GM23248 (cell line): Measurements from ENCODE around the gene SYNE2. TPM values are rescaled to one million over a fixed set of nuclear protein-coding genes. Genes with fewer than 3 reads are reported as not detected.
A peak's percentile ranks its signal among the peaks of the same experiment; 100 is the strongest.
"Not testable (repeated sequence)": the region's sequence is repeated elsewhere in the genome, so short reads cannot be mapped to it uniquely, and the experiment has no call there.

Experiments used
- DNase-seq: peaks from one replicate; pipeline ENCODE4 v3.0.0-alpha.2; 2015
- H2AFZ ChIP-seq: fragments of 200-600 bp; sonication (generic); 2 replicates; pipeline ENCODE4 v1.6.1; 2016; ENCODE audit warnings: antibody characterized with exemption
- H3F3A ChIP-seq: fragments of 200-600 bp; sonication (generic); 2 replicates; pipeline ENCODE4 v1.6.1; 2016; ENCODE audit warnings: mild to moderate bottlenecking, antibody characterized with exemption, mixed run types; ENCODE audit not compliant: insufficient read depth
- H3K27ac ChIP-seq: fragments of 200-600 bp; sonication (generic); 2 replicates; pipeline ENCODE4 v1.5.1; 2016; ENCODE audit warnings: mild to moderate bottlenecking
- H3K27me3 ChIP-seq: fragments of 200-600 bp; sonication (generic); replicated peaks from 2 replicates; pipeline ENCODE4 v1.6.1; 2016; ENCODE audit warnings: mild to moderate bottlenecking; ENCODE audit not compliant: insufficient read depth
- H3K36me3 ChIP-seq: fragments of 200-600 bp; sonication (generic); 2 replicates; pipeline ENCODE4 v1.6.1; 2016; ENCODE audit warnings: low read depth, mild to moderate bottlenecking
- H3K4me1 ChIP-seq: fragments of 200-600 bp; sonication (generic); 2 replicates; pipeline ENCODE4 v1.6.1; 2016; ENCODE audit warnings: mild to moderate bottlenecking; ENCODE audit not compliant: insufficient read depth
- H3K4me2 ChIP-seq: fragments of 200-600 bp; sonication (generic); one replicate; pipeline ENCODE4 v1.6.1; 2016; ENCODE audit warnings: mild to moderate bottlenecking; ENCODE audit not compliant: unreplicated experiment
- H3K4me3 ChIP-seq: fragments of 200-600 bp; sonication (generic); 2 replicates; pipeline ENCODE4 v1.5.1; 2016; ENCODE audit warnings: mild to moderate bottlenecking
- H3K79me2 ChIP-seq: fragments of 200-600 bp; sonication (generic); 2 replicates; pipeline ENCODE4 v1.6.1; 2016; ENCODE audit warnings: mild to moderate bottlenecking; ENCODE audit not compliant: insufficient read depth
- H3K9ac ChIP-seq: fragments of 200-600 bp; sonication (generic); 2 replicates; pipeline ENCODE4 v1.6.1; 2016; ENCODE audit warnings: mild to moderate bottlenecking
- H3K9me2 ChIP-seq: fragments of 200-600 bp; sonication (generic); 2 replicates; pipeline ENCODE4 v1.6.1; 2016; ENCODE audit warnings: mixed run types, mild to moderate bottlenecking, moderate library complexity; ENCODE audit not compliant: insufficient read depth
- H3K9me3 ChIP-seq: fragments of 200-600 bp; sonication (generic); one replicate; pipeline ENCODE4 v1.6.1; 2017; ENCODE audit warnings: low read depth
- H4K20me1 ChIP-seq: fragments of 200-600 bp; sonication (generic); 2 replicates; pipeline ENCODE4 v1.6.0; 2016; ENCODE audit not compliant: insufficient read depth
- EZH2 ChIP-seq: fragments of 200-600 bp; sonication (generic); IDR thresholded peaks from 2 replicates; pipeline ENCODE4 v1.6.1; 2018; ENCODE audit warnings: antibody characterized with exemption, mild to moderate bottlenecking; ENCODE audit not compliant: insufficient read depth, poor library complexity, severe bottlenecking
- EZH2phosphoT487 ChIP-seq: fragments of 200-600 bp; sonication (generic); IDR thresholded peaks from 2 replicates; pipeline ENCODE4 v1.6.1; 2018; ENCODE audit warnings: antibody characterized with exemption, moderate library complexity, mild to moderate bottlenecking, low read depth; ENCODE audit not compliant: insufficient read depth
- WGBS, 2 experiments: methylation state at CpG; one replicate each; pipeline ENCODE4 v1.1.6; 2015 to 2017; ENCODE audit warnings: low lambda C conversion rate in 2 of 2, low coverage in 1 of 2; ENCODE audit errors: missing lambda C conversion rate in 2 of 2; 5-methylcytosine and 5-hydroxymethylcytosine counted together
- in situ Hi-C: fragments of 300-500 bp; cut with MboI; formaldehyde crosslinking; loops from 2 replicates; pipeline ENCODE4 v1.15.0; 2020
- polyA plus RNA-seq: library from polyadenylated mRNA; unstranded; fragments of >200 nt; fragmentation: Nextera tagmentation; extraction: Ambion mirVana; gene quantifications from 2 replicates; pipeline ENCODE4 v1.2.1, GENCODE V29; 2016
- total RNA-seq: library from RNA; depleted of rRNA; stranded (reverse); fragments of >200 nt; shearing (Covaris generic); gene quantifications from 2 replicates; pipeline ENCODE4 v1.2.3, GENCODE V29; 2014

The SYNE2 gene
- total and polyA plus RNA-seq, 2 experiments from 2014 or later = 2.8 to 4.4 TPM

DNA sequence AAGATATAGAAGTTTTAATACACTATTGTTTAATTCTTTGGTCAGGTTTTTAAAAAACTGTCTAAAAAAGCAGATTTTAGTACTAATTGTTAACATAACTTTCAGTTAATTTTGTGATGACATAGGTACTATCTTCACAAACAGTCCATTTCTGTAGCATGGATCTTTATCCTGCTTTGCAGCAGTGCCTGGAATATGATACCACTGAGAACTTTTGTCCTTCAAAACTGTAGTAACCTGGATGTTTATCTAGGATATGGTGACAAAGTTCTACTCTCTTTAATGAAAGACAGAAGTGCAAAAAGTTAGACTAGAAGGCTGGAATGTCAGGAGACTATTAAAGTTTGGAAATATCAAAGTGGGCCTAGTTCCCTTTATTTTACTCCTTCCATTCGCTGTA is 159.9 kb downstream of the SYNE2 start:
- H3K4me1 ChIP-seq = no peaks in the 10 kb centered on the region
- H3K27me3 ChIP-seq = no peaks in the 10 kb centered on the region
- H3K9me2 ChIP-seq = no peaks in the 10 kb centered on the region
- in situ Hi-C loops = no loop called here
- TF ChIP-seq EZH2phosphoT487 = no peak
- no peak for TF ChIP-seq EZH2
- no peaks in the 10 kb centered on the region for H3F3A ChIP-seq
- no peak overlapping the region for H3K9ac ChIP-seq
- no peak overlapping the region for H3K4me2 ChIP-seq
- no peak overlapping the region for H3K27ac ChIP-seq
- H3K79me2 ChIP-seq = no peaks in the 10 kb centered on the region
- H3K4me3 ChIP-seq = no peak overlapping the region
- no peaks in the 10 kb centered on the region for H4K20me1 ChIP-seq
- no peak for DNase-seq
- 28 to 37% methylated on average over 1 of the region's 1 CpG for WGBS, 2 experiments
- no peaks in the 10 kb centered on the region for H3K36me3 ChIP-seq
- H2AFZ ChIP-seq = no peak overlapping the region
- H3K9me3 ChIP-seq = no peaks in the 10 kb centered on the region

DNA sequence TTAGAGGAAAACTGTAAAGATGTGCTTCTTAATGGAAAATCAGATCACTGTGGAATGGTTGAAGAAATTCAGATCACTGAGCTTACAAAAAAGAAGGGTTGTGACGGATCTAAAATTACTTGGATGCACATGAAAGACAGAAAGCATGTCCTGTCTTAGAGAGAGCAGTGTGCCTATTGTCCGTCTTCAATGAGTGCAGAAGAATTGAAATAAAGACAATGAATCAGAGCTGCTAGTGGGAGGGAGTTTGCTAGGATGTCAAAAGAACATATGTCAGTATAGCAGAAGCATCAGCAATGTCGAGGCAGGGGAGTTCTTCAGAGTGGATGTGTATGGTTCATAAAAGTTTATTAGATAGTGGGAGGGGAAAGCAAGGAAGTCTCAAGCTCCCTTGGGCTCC is 172.7 kb downstream of the SYNE2 start:
- H3F3A ChIP-seq = no peaks in the 10 kb centered on the region
- no peaks in the 10 kb centered on the region for H4K20me1 ChIP-seq
- no peak overlapping the region for H3K27ac ChIP-seq
- WGBS, 2 experiments = 95 to 99% methylated on average over 3 of the region's 3 CpGs
- H3K27me3 ChIP-seq = no peaks in the 10 kb centered on the region
- no peak overlapping the region for H3K4me2 ChIP-seq
- H2AFZ ChIP-seq = no peak overlapping the region
- no peaks in the 10 kb centered on the region for H3K4me1 ChIP-seq
- H3K9me3 ChIP-seq = no peaks in the 10 kb centered on the region
- no peaks in the 10 kb centered on the region for H3K9me2 ChIP-seq
- no peak for DNase-seq
- TF ChIP-seq EZH2phosphoT487 = no peak
- no peak for TF ChIP-seq EZH2
- in situ Hi-C loops = loop anchor here (10.0 kb wide), 1 partner anchor 269 kb away; the partner anchor contains the start of gene ESR2
- H3K36me3 ChIP-seq = no peaks in the 10 kb centered on the region
- no peak overlapping the region for H3K4me3 ChIP-seq
- H3K79me2 ChIP-seq = no peaks in the 10 kb centered on the region
- H3K9ac ChIP-seq = no peak overlapping the region

DNA sequence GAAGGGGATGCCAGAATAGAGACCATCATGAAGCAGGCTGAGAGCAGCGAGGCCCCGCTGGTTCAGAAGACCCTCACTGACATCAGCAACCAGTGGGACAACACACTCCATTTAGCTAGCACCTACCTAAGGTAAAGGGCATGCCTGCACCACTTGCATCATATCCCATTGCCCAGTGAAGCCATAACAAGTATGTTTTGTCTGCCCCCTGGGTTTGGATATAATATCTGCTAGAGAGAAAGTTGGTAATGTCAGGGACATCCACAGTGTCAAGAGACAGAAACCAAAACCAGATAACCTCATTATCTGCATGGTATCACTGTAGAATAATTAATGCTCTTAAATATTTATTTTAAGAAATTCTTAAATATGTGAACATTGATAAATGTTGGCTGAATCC is 173.8 kb downstream of the SYNE2 start:
- Histone ChIP-seq H3K4me3 (no peak overlapping the region), H3K27me3 (no peaks in the 10 kb centered on the region), H3K79me2 (no peaks in the 10 kb centered on the region), H3K9ac (no peak overlapping the region), H3K36me3 (no peaks in the 10 kb centered on the region), H3F3A (no peaks in the 10 kb centered on the region), H3K9me3 (no peaks in the 10 kb centered on the region), H2AFZ (no peak overlapping the region), H3K9me2 (no peaks in the 10 kb centered on the region), H4K20me1 (no peaks in the 10 kb centered on the region), H3K4me2 (no peak overlapping the region), H3K4me1 (no peaks in the 10 kb centered on the region), H3K27ac (no peak overlapping the region)
- no peak for DNase-seq
- TF ChIP-seq EZH2phosphoT487 (no peak), EZH2 (no peak)
- WGBS, 2 experiments = 98 to 100% methylated on average over 2 of the region's 2 CpGs
- in situ Hi-C loops = loop anchor here (10.0 kb wide), 1 partner anchor 268 kb away; the partner anchor contains the start of gene ESR2

DNA sequence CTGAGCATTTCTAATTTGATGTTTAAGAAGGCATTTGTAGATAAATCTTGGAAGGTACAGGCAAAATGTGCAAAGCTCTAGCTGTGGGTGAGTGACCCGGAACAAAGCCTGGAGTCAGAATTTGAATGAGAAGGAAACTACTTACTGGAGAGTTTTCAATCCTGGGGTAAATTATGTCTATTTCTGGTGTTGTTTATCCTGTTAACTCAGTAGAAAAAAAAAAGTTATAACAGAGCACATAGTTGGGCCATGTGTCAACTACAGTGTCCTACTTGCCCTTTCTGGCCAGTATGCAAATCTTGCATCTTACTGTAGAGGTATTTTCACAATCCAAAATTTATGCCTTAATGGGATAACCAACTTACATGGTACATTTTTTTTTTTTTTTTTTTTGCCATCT is 182.3 kb downstream of the SYNE2 start:
- Histone ChIP-seq H3K36me3 (no peaks in the 10 kb centered on the region), H3K27ac (no peak overlapping the region), H3K4me2 (no peak overlapping the region), H2AFZ (no peak overlapping the region), H3K9me3 (no peaks in the 10 kb centered on the region), H3K9me2 (no peaks in the 10 kb centered on the region), H3K4me1 (peaks cover 7% of the 10 kb centered on the region; the same call in 1 of the 2 replicates), H3K79me2 (no peaks in the 10 kb centered on the region), H3K27me3 (no peaks in the 10 kb centered on the region), H3F3A (no peaks in the 10 kb centered on the region), H3K4me3 (no peak overlapping the region), H3K9ac (no peak overlapping the region), H4K20me1 (no peaks in the 10 kb centered on the region)
- in situ Hi-C loops = no loop called here
- WGBS, 2 experiments = 90 to 100% methylated on average over 1 of the region's 1 CpG
- TF ChIP-seq EZH2phosphoT487 (no peak), EZH2 (no peak)
- peak; percentile 59 for DNase-seq

DNA sequence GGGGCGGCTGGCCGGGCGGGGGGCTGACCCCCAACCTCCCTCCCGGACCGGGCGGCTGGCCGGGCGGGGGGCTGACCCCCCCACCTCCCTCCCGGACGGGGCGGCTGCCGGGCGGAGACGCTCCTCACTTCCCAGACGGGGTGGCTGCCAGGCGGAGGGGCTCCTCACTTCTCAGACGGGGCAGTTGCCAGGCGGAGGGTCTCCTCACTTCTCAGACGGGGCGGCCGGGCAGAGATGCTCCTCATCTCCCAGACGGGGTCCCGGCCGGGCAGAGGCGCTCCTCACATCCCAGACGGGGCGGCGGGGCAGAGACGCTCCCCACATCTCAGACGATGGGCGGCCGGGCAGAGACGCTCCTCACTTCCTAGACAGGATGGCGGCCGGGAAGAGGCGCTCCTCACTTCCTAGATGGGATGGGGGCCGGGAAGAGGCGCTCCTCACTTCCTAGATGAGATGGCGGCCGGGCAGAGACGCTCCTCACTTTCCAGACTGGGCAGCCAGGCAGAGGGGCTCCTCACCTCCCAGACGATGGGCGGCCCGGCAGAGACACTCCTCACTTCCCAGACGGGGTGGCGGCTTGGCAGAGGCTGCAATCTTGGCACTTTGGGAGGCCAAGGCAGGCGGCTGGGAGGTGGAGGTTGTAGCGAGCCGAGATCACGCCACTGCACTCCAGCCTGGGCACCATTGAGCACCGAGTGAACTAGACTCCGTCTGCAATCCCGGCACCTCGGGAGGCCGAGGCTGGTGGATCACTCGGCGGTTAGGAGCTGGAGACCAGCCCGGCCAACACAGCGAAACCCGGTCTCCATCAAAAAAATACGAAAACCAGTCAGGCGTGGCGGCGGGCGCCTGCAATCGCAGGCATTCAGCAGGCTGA is 185.3 kb downstream of the SYNE2 start:
- H3K79me2 ChIP-seq, in situ Hi-C loops: not testable (repeated sequence)
- 96% methylated on average over 18 to 58 of the region's 66 CpGs for WGBS, 2 experiments

More for the DNA sequence above, 185.3 kb downstream of the SYNE2 start:
- H3K27ac ChIP-seq, H2AFZ ChIP-seq, H3K4me1 ChIP-seq, H4K20me1 ChIP-seq, DNase-seq, H3K4me3 ChIP-seq, H3K36me3 ChIP-seq, H3F3A ChIP-seq, H3K9ac ChIP-seq, H3K9me3 ChIP-seq, H3K4me2 ChIP-seq, H3K9me2 ChIP-seq, H3K27me3 ChIP-seq: not testable (repeated sequence)
